Peyer's patch (tissue), 4 donors: ENCODE measurements around the gene LAMA5.

Experiments used
- CTCF ChIP-seq, 6 experiments: fragments of 450-650 bp in 4 of 6; fragments of 200-600 bp in 2 of 6; sonication (generic) in 1 of 6; IDR thresholded peaks; one replicate each; pipeline ENCODE4 v1.5.1; 2017 to 2019; ENCODE audit warnings: antibody characterized with exemption in 6 of 6, mild to moderate bottlenecking in 3 of 6, moderate library complexity in 1 of 6
- POLR2A ChIP-seq, 2 donors: fragments of 450-650 bp; IDR thresholded peaks; one replicate each; pipeline ENCODE4 v1.5.1; 2017; ENCODE audit warnings: antibody characterized with exemption in 2 of 2, mild to moderate bottlenecking in 2 of 2, moderate library complexity in 2 of 2

GRCh38 chr20:62280303-62280702 is 86.8 kb downstream of the LAMA5 start:
- TF ChIP-seq CTCF (IDR thresholded peaks at IDR 0.05) (no peak), POLR2A (IDR thresholded peaks at IDR 0.05) (no peak)
